SK-N-SH (cell line): ENCODE data around the gene CDK6. TPM values are rescaled to one million over a fixed set of nuclear protein-coding genes. Genes with fewer than 3 reads are reported as not detected.

Experiments used
- CTCF ChIA-PET: fragments of 300-600, 350-600 bp; formaldehyde crosslinking; extraction: SDS; loops from one replicate; lab custom pipeline; 2021; lab: Yijun Ruan, JAX
- POLR2A ChIA-PET: fragments of 350-600 bp; sonication (Branson Sonifier 250); formaldehyde crosslinking; extraction: SDS; loops from one replicate; lab custom pipeline; 2020; ENCODE audit warnings: antibody characterized with exemption, inconsistent platforms; lab: Yijun Ruan, JAX
- DNase-seq: peaks from one replicate; pipeline ENCODE4 v3.0.0; 2012
- H2AFZ ChIP-seq: fragments of 200-600 bp; sonication (generic); 2 replicates; pipeline ENCODE4 v1.8.1; 2016; ENCODE audit warnings: antibody characterized with exemption, mild to moderate bottlenecking, low read depth
- H3F3A ChIP-seq: fragments of 200-600 bp; sonication (generic); replicated peaks from 2 replicates; pipeline ENCODE3; 2016; ENCODE audit warnings: antibody characterized with exemption, mild to moderate bottlenecking; ENCODE audit not compliant: insufficient read depth
- H3K27ac ChIP-seq, 2 experiments: fragments of 200-500 bp in 1 of 2; fragments of 200-600 bp in 1 of 2; sonication (Bioruptor generic) in 1 of 2; sonication (generic), shearing (Covaris generic) in 1 of 2; 2 replicates each; pipeline versions ENCODE4 v1.5.1 to v1.6.1; 2014 to 2016; ENCODE audit warnings: low read depth in 2 of 2, inconsistent platforms in 1 of 2, low read length in 1 of 2, mild to moderate bottlenecking in 1 of 2, mixed read lengths in 1 of 2
- H3K27me3 ChIP-seq: fragments of 200-600 bp; sonication (generic), shearing (Covaris generic); 2 replicates; pipeline ENCODE4 v1.6.1; 2016; ENCODE audit warnings: mixed run types; ENCODE audit not compliant: insufficient read depth
- H3K36me3 ChIP-seq, 2 experiments: fragments of 200-500 bp in 1 of 2; fragments of 200-600 bp in 1 of 2; sonication (Bioruptor generic) in 1 of 2; sonication (generic) in 1 of 2; replicated peaks in 1 of 2; 2 replicates each; pipeline versions ENCODE3 to v1.5.1; 2014 to 2016; ENCODE audit warnings: low read length in 1 of 2, mild to moderate bottlenecking in 1 of 2; ENCODE audit not compliant: insufficient read depth in 2 of 2, control insufficient read depth in 1 of 2
- H3K4me1 ChIP-seq, 2 experiments: fragments of 200-500 bp in 1 of 2; fragments of 200-600 bp in 1 of 2; sonication (Bioruptor generic) in 1 of 2; sonication (generic), shearing (Covaris generic) in 1 of 2; 2 replicates each; pipeline versions ENCODE4 v1.5.1 to v1.6.1; 2014 to 2016; ENCODE audit warnings: low read depth in 1 of 2, low read length in 1 of 2, mixed run types in 1 of 2; ENCODE audit not compliant: insufficient read depth in 2 of 2, control insufficient read depth in 1 of 2
- H3K4me2 ChIP-seq: fragments of 200-600 bp; sonication (generic), shearing (Covaris generic); 2 replicates; pipeline ENCODE4 v1.6.1; 2017; ENCODE audit warnings: mixed run types
- H3K4me3 ChIP-seq, 2 experiments: fragments of 200-500 bp in 1 of 2; fragments of 200-600 bp in 1 of 2; sonication (Bioruptor generic) in 1 of 2; sonication (generic), shearing (Covaris generic) in 1 of 2; 2 replicates each; pipeline versions ENCODE4 v1.5.1 to v1.8.1; 2014 to 2016; ENCODE audit warnings: low read depth in 2 of 2, inconsistent platforms in 1 of 2, low read length in 1 of 2, mild to moderate bottlenecking in 1 of 2, mixed read lengths in 1 of 2, moderate library complexity in 1 of 2
- H3K79me2 ChIP-seq: fragments of 200-600 bp; sonication (generic); 2 replicates; pipeline ENCODE4 v1.8.1; 2017; ENCODE audit warnings: mild to moderate bottlenecking; ENCODE audit not compliant: insufficient read depth
- H3K9ac ChIP-seq: fragments of 200-600 bp; sonication (generic); 2 replicates; pipeline ENCODE4 v1.6.1; 2017; ENCODE audit warnings: mixed run types
- H3K9me2 ChIP-seq: fragments of 200-600 bp; sonication (generic); 2 replicates; pipeline ENCODE4 v1.6.1; 2017; ENCODE audit warnings: mixed run types
- H3K9me3 ChIP-seq: fragments of 200-600 bp; sonication (generic); 2 replicates; pipeline ENCODE4 v1.6.1; 2017; ENCODE audit warnings: mixed run types, mild to moderate bottlenecking, moderate library complexity
- H4K20me1 ChIP-seq: fragments of 200-600 bp; sonication (generic); 2 replicates; pipeline ENCODE4 v1.6.1; 2017; ENCODE audit warnings: mild to moderate bottlenecking, mixed run types; ENCODE audit not compliant: insufficient read depth
- ELF1 ChIP-seq: IDR thresholded peaks from 2 replicates; pipeline ENCODE4 v1.4.0; 2012
- EP300 ChIP-seq, 2 experiments: IDR thresholded peaks; 2 replicates each; pipeline versions ENCODE4 v1.4.0 to v1.6.1; 2012; ENCODE audit warnings: borderline replicate concordance in 1 of 2, low read depth in 1 of 2, low read length in 1 of 2
- EZH2phosphoT487 ChIP-seq: fragments of 200-600 bp; sonication (generic); IDR thresholded peaks from 2 replicates; pipeline ENCODE4 v1.6.1; 2017; ENCODE audit warnings: low read depth, mixed run types, mild to moderate bottlenecking, antibody characterized with exemption, moderate library complexity, borderline replicate concordance
- FOSL2 ChIP-seq: IDR thresholded peaks from 2 replicates; pipeline ENCODE4 v1.4.0; 2012; ENCODE audit warnings: low read depth, mild to moderate bottlenecking, moderate library complexity, borderline replicate concordance
- FOXM1 ChIP-seq: IDR thresholded peaks from 2 replicates; pipeline ENCODE4 v1.4.0; 2012; ENCODE audit warnings: low read depth, mild to moderate bottlenecking
- GABPA ChIP-seq: IDR thresholded peaks from 2 replicates; pipeline ENCODE4 v1.4.0; 2012; ENCODE audit warnings: low read depth, mild to moderate bottlenecking
- JUND ChIP-seq: IDR thresholded peaks from 2 replicates; pipeline ENCODE4 v1.4.0; 2012
- MAX ChIP-seq: IDR thresholded peaks from 2 replicates; pipeline ENCODE4 v1.4.0; 2012; ENCODE audit warnings: low read depth
- MEF2A ChIP-seq: IDR thresholded peaks from 2 replicates; pipeline ENCODE4 v1.4.0; 2012; ENCODE audit warnings: low read depth, borderline replicate concordance
- PBX3 ChIP-seq: IDR thresholded peaks from 2 replicates; pipeline ENCODE4; 2012
- RAD21 ChIP-seq: IDR thresholded peaks from 2 replicates; pipeline ENCODE4 v1.6.1; 2012; ENCODE audit warnings: mild to moderate bottlenecking, low read length
- RXRA ChIP-seq: IDR thresholded peaks from 2 replicates; pipeline ENCODE4 v1.4.0; 2012; ENCODE audit warnings: low read depth, mild to moderate bottlenecking, borderline replicate concordance
- SIN3A ChIP-seq: IDR thresholded peaks from 2 replicates; pipeline ENCODE4 v1.6.1; 2012; ENCODE audit warnings: low read depth, mild to moderate bottlenecking, low read length, moderate library complexity, borderline replicate concordance
- SMC3 ChIP-seq: IDR thresholded peaks from 2 replicates; pipeline ENCODE4 v1.6.1; 2012; ENCODE audit warnings: low read depth, low read length, improper control_type of control experiment
- TAF1 ChIP-seq: IDR thresholded peaks from 2 replicates; pipeline ENCODE4 v1.6.1; 2012; ENCODE audit warnings: low read depth, mild to moderate bottlenecking, low read length, moderate library complexity, borderline replicate concordance
- TCF12 ChIP-seq: IDR thresholded peaks from 2 replicates; pipeline ENCODE4 v1.4.0; 2012
- TEAD4 ChIP-seq: IDR thresholded peaks from 2 replicates; pipeline ENCODE4 v1.4.0; 2012; ENCODE audit warnings: mild to moderate bottlenecking, borderline replicate concordance; ENCODE audit not compliant: insufficient read depth
- YY1 ChIP-seq: IDR thresholded peaks from 2 replicates; pipeline ENCODE4 v1.4.0; 2012; ENCODE audit warnings: low read depth, mild to moderate bottlenecking
- WGBS: methylation state at CpG from one replicate; pipeline ENCODE4 v1.1.6; 2017; ENCODE audit warnings: low lambda C conversion rate; 5-methylcytosine and 5-hydroxymethylcytosine counted together
- polyA plus RNA-seq, 3 experiments: library from polyadenylated mRNA; depleted of rRNA; stranded (reverse); fragments of >200 nt; gene quantifications; 2 replicates each; pipeline ENCODE4 v1.2.3, GENCODE V29; 2012
- TF ChIP-seq, protein P1 (sequence below): IDR thresholded peaks from 2 replicates; pipeline ENCODE4 v1.4.0; 2012; ENCODE audit warnings: low read depth, borderline replicate concordance

CDK6 gene
- polyA plus RNA-seq, 1 of the 3 experiments (the other 2 are of a cell fraction), result 30.3 TPM

DNA sequence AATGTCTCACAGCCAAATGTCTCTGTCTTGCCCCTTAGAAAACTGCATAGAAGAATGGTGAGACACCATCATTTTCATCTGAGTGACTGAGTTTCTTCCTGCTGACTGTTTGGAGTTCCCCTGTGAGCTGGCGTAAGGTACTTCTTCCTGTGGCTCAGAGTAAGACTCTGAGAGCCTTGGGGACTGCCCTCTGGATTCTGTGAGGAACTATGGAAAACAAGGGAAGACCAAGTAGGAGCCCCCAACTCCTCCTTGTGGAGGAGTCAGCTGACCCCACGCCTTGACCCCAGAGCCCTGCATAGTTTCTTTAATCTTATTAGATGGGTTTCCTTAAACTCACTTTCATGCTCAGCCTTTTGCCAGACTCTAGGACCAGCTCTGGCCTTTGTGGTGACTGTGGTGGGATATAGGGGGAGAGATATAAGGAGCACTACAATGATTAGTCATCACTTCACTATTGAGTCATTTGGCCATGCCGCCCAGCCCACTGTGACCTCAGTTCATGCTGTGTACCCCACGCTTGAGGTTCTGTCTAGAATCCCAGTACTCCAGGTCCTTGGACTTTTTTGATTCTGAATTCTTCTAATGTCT, 194.4 kb downstream of the CDK6 start:
- Histone ChIP-seq H3K4me1 (peaks cover 27 to 50% of the 10 kb centered on the region in 2 experiments), H3F3A (peaks cover 86% of the 10 kb centered on the region), H3K36me3 (peaks cover 18 to 19% of the 10 kb centered on the region in 2 experiments), H3K4me2 (peak overlapping the region; percentile 33), H3K9ac (peak overlapping the region; percentile 35; the same call in 1 of the 2 replicates), H3K27ac (peak overlapping the region in 1 of 2 experiments; percentile 75; a peak in 3 of 4 replicates), H3K27me3 (no peaks in the 10 kb centered on the region), H4K20me1 (no peaks in the 10 kb centered on the region), H3K9me2 (no peaks in the 10 kb centered on the region), H3K9me3 (no peaks in the 10 kb centered on the region), H2AFZ (no peak overlapping the region), H3K79me2 (peaks cover 95% of the 10 kb centered on the region), H3K4me3 (no peak overlapping the region)
- no peak for DNase-seq
- WGBS, result 25% methylated on average over 4 of the region's 4 CpGs
- TF ChIP-seq SIN3A (0 out of 2 replicates have a peak, but pooled peaks have one; percentile 35), RAD21 (no peak), SMC3 (no peak), JUND (peak; percentile 42; the same call in 1 of the 2 replicates), MEF2A (0 out of 2 replicates have a peak, but pooled peaks have one; percentile 20), TCF12 (peak; percentile 33), TEAD4 (peak; percentile 27; the same call in 1 of the 2 replicates), EZH2phosphoT487 (no peak), ELF1 (no peak), RXRA (0 out of 2 replicates have a peak, but pooled peaks have one; percentile 41), PBX3 (peak; percentile 32; the same call in 1 of the 2 replicates), YY1 (no peak), FOXM1 (no peak), EP300 (IDR thresholded peaks at IDR 0.05; ENCODE audit: borderline replicate concordance in 1 of 2, low read depth in 1 of 2, low read length in 1 of 2) (peak in 1 of 2 experiments; percentile 50; a peak in 1 of 4 replicates), FOSL2 (peak; percentile 55; the same call in 1 of the 2 replicates), GABPA (0 out of 2 replicates have a peak, but pooled peaks have one; percentile 14), MAX (peak; percentile 70; the same call in 1 of the 2 replicates), TAF1 (peak; percentile 20; the same call in 1 of the 2 replicates)
- ChIA-PET CTCF (interaction anchor here (1.0 to 3.7 kb wide), 4 partner anchors 8 to 52 kb away, joined by 4 to 17 read pairs (median 4); no protein-coding TSS in a partner anchor), POLR2A (no interaction called here)

- Histone ChIP-seq H3K79me2 (peaks cover 85% of the 10 kb centered on the region), H3K27me3 (no peaks in the 10 kb centered on the region), H3K27ac (peak overlapping the region; percentile 69 to 75; a peak in 3 of 4 replicates), H3K4me3 (no peak overlapping the region), H2AFZ (no peak overlapping the region), H3K9me3 (no peaks in the 10 kb centered on the region), H3K36me3 (peaks cover 16 to 17% of the 10 kb centered on the region in 2 experiments), H4K20me1 (no peaks in the 10 kb centered on the region), H3K9ac (no peak overlapping the region), H3F3A (peaks cover 89% of the 10 kb centered on the region), H3K4me1 (peaks cover 28 to 46% of the 10 kb centered on the region in 2 experiments), H3K4me2 (peak overlapping the region; percentile 13; the same call in 1 of the 2 replicates), H3K9me2 (no peaks in the 10 kb centered on the region)
- 98% methylated on average over 4 of the region's 4 CpGs for WGBS
- no peak for DNase-seq
- TF ChIP-seq, protein P1, sequence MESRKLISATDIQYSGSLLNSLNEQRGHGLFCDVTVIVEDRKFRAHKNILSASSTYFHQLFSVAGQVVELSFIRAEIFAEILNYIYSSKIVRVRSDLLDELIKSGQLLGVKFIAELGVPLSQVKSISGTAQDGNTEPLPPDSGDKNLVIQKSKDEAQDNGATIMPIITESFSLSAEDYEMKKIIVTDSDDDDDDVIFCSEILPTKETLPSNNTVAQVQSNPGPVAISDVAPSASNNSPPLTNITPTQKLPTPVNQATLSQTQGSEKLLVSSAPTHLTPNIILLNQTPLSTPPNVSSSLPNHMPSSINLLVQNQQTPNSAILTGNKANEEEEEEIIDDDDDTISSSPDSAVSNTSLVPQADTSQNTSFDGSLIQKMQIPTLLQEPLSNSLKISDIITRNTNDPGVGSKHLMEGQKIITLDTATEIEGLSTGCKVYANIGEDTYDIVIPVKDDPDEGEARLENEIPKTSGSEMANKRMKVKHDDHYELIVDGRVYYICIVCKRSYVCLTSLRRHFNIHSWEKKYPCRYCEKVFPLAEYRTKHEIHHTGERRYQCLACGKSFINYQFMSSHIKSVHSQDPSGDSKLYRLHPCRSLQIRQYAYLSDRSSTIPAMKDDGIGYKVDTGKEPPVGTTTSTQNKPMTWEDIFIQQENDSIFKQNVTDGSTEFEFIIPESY, result no peak
- ChIA-PET CTCF (interaction anchor here (0.9 to 3.7 kb wide), 6 partner anchors 10 to 240 kb away, joined by 3 to 17 read pairs (median 3); partner anchors contain the start of gene FAM133B), POLR2A (no interaction called here)
Observed at GRCh38 chr7:92639966-92640365, 196.4 kb downstream of the CDK6 start.
